Smooth muscle cell of the brain vasculature (primary cell): Measurements from ENCODE around the gene CCDC87.
"Not testable (repeated sequence)": the region's sequence is repeated elsewhere in the genome, so short reads cannot be mapped to it uniquely, and the experiment has no call there.

Experiments
- DNase-seq: peaks from one replicate; pipeline ENCODE4 v3.0.0-alpha.2; 2012; ENCODE audit warnings: low read depth, low spot score

Gene CCDC87

GRCh38 chr11:66616379-66617154 is 23.7 kb upstream of the CCDC87 start, which contains the start of gene RBM14:
Gene RBM14 (plus strand): TSS chr11:66616630. CDS start chr11:66616721, 91 bp downstream.
- peak; percentile 98 for DNase-seq

GRCh38 chr11:66614073-66614472 is 21.2 kb upstream of the CCDC87 start:
- no peak for DNase-seq

GRCh38 chr11:66612458-66612857 is 19.6 kb upstream of the CCDC87 start:
- DNase-seq, result no peak

GRCh38 chr11:66609721-66610617 is 17.1 kb upstream of the CCDC87 start:
- no peak for DNase-seq

DNA sequence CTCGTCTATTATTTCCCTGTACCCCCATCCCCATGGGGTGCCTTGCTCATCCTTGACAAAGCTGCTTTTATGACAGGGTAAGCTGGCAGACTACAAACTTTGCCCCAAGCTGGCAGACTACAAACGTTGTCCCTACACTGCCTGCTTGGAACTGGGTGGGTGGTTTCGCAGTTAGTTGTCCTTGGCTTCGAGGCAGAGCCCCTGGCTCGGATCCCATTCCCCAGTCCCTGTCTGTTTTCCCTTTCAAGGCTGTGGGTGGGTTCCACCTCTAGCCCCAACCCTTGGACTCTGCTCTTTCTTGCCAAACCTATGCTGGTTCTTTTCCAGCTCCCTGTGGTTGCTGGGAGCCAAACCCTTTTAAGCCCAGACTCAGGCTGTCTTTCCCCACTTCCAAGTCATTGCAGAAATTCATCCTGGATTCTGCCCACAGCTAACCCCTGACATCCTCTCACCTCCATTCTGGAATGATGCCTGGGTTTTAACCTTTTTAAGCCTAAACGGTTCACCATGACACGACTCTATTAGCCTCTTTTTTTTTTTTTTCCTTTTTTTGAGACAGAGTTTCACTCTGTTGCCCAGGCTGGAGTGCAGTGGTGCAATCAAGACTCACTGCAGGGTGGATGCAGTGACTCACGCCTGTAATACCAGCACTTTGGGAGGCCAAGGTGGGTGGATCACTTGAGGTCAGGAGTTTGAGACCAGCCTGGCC is 14.4 kb upstream of the CCDC87 start:
- DNase-seq, result peak; percentile 83

- not testable (repeated sequence) for DNase-seq
Measured at GRCh38 chr11:66606608-66607007, 13.7 kb upstream of the CCDC87 start.

- no peak for DNase-seq
Measured at GRCh38 chr11:66604155-66604554, 11.3 kb upstream of the CCDC87 start.

GRCh38 chr11:66603072-66603471 is 10.2 kb upstream of the CCDC87 start:
- no peak for DNase-seq

DNA sequence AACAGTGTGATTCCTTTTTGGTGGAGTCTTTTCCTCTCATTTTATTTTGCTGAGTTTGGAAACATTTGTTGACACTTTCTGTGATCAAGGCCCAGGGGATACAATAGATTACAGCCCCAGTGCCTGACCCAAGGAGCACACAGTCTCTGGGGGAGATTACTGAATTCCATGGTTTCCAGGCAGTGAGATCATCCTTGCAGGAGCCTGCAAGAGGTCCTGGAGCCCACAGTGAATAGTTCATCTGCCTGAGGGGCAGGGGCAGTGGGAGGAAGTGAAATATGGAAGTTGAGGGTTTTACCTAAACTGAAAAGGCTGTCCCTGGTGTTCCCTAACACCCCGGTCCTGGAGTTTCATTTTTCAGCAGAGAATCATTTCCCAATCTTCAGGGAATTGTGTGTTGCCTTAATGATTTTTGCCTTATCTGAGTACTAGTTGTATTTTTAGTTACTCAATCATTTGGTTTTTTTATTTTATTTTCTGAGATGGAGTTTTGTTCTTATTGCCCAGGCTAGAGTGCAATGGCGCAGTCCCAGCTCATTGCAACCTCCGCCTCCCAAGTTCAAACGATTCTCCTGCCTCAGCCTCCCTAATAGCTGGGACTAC is 7.9 kb upstream of the CCDC87 start:
- DNase-seq, result no peak

DNA sequence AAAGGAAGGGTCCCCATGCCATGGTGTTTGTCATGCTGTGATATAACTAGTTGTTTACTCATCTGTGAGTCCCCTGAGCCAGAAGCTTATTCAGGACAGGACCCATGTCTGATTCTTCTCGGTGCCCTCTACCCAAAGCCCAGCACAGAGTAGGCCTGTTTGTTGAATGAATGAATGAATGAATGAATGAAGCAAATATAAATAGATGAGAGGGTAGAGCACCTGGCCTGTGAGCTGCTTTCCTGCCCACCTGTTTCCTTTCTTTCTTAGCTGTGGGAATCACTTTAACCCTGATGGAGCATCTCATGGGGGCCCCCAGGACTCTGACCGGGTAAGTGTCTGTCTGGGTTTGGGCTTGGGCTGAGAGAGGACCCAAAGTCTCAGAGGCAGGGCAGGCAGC is 7.4 kb upstream of the CCDC87 start:
- DNase-seq, result no peak

DNA sequence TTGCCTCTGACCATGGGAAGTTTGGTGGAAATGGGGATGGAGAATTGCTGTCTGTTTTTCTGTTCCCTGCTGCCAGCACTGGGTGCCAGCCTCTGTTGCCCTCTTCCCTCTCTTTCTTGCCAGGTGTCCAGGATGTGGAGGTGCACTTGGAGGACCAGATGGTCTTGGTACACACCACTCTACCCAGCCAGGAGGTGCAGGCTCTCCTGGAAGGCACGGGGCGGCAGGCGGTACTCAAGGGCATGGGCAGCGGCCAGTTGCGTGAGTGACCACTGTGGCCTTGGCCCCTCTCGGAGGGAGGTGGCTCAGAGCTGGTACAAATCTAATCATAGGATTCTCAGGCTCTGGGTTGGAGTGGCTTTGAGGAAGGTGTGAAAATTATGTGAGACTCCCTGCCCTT is 6.1 kb upstream of the CCDC87 start:
- no peak for DNase-seq

- DNase-seq, result no peak
Measured at GRCh38 chr11:66595245-66595904, 2.5 kb upstream of the CCDC87 start.

GRCh38 chr11:66593650-66594049 is 787 bp upstream of the CCDC87 start:
- no peak for DNase-seq

DNA sequence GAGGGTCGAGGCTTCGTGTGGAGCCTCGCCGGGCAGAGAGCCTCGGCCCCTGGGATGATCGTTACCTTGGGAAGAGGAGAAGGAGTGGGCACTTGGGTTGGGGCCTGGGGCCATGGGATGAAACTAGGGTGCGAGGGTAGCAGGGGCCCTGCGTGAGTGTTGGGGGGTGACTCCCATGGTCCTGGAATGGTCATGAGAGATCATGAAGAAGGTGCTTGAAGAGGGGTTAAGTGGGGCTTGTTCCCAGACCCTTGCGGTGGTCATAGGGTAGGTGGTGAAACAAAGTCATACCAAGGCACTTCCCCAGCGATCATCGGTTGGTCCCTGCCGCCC is 406 bp upstream of the CCDC87 start:
- no peak for DNase-seq

- no peak for DNase-seq
Measured at GRCh38 chr11:66591175-66591574, 1.7 kb downstream of the CCDC87 start.

DNA sequence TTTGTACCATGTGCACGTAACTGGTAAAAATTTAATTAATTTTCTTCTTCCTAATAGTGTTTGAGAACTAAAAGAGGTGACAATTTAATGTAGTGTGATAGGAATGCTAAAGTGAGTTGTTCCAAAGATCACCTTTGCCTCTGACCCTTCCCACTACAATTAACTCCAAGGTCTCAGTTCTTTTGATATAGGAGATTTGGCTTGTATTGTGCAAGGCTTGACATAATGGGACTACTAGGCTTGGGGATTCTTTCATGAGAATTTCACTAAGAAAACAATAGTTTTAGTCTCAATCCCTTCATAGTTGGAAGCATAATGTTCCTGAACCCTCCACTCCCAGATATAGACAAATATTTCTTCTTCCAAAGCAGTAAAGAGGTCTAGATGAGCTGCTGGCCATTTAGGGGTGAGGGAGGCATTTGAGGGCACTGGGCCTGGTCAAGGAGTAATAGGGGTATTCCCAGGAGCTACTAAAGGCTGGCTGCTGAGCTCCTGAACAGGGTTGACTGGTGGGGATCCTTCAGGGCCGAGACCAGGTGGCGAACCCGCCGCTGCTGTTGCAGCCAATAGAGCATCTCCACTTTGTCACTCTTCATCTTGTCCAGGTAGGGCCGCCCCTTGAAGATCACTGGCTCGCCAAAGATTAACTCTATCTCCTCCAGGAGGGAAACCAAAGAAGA is 2.7 kb downstream of the CCDC87 start:
- DNase-seq, result no peak

- DNase-seq, result not testable (repeated sequence)
Measured at GRCh38 chr11:66589315-66589714, 3.5 kb downstream of the CCDC87 start.

- DNase-seq, result no peak
Measured at GRCh38 chr11:66586136-66586535, 6.7 kb downstream of the CCDC87 start.

GRCh38 chr11:66585447-66585846 is 7.4 kb downstream of the CCDC87 start:
- not testable (repeated sequence) for DNase-seq

DNA sequence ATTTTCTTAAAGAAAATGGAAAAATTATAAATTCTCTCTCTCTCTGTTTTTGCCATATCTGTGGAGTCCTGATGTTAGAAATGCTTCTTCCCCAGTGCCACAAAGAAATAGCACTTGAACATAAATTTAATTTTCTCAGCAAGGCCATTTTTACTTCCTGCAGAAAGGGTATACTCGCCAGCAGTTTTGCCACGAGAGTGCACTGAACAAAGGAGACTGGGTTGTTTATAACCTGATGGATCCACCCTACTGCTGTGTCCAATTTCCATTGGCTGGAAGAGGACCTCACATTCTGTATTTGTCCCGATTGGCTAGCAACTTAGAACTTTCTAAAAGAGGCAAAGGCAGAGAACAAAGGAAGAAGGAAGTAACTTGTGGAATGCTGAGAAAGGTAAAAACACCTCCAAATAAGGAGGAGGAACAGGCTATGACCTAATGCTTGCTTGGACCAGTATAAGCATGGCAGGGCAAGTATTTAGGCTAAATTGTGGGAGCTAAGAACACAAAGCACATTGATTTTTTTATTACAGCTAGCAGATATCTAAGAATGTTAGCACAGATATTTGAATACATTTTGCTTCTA is 10.2 kb downstream of the CCDC87 start:
- DNase-seq, result not testable (repeated sequence)
